Trophoblast cell (in vitro differentiated cells and primary cell): ENCODE measurements around the gene AGAP1.
A peak's percentile ranks its signal among the peaks of the same experiment; 100 is the strongest.

ENCODE experiments used
- DNase-seq, 2 donors: peaks; one replicate each; pipeline ENCODE4 v3.0.0-alpha.2; 2016
- H2AFZ ChIP-seq: 2 replicates; pipeline ENCODE4 v1.6.1; 2013; ENCODE audit warnings: low read length, moderate library complexity, mild to moderate bottlenecking; ENCODE audit not compliant: insufficient read depth, poor library complexity
- H2AK5ac ChIP-seq: 2 replicates; pipeline ENCODE4 v1.6.1; 2013; ENCODE audit warnings: mild to moderate bottlenecking, low read length
- H2BK120ac ChIP-seq: 2 replicates; pipeline ENCODE4 v1.6.1; 2013; ENCODE audit warnings: low read length, mild to moderate bottlenecking, moderate library complexity; ENCODE audit not compliant: insufficient read depth, poor library complexity
- H2BK12ac ChIP-seq: 2 replicates; pipeline ENCODE4 v1.6.1; 2013; ENCODE audit warnings: mild to moderate bottlenecking, low read length, moderate library complexity
- H2BK5ac ChIP-seq: 2 replicates; pipeline ENCODE4 v1.6.1; 2013; ENCODE audit warnings: low read length, low read depth, moderate library complexity, mild to moderate bottlenecking; ENCODE audit not compliant: poor library complexity
- H3K14ac ChIP-seq: 2 replicates; pipeline ENCODE4 v1.6.1; 2013; ENCODE audit warnings: mild to moderate bottlenecking, low read length
- H3K18ac ChIP-seq: 2 replicates; pipeline ENCODE4 v1.6.1; 2013; ENCODE audit warnings: mild to moderate bottlenecking, low read length
- H3K23ac ChIP-seq: 2 replicates; pipeline ENCODE4 v1.6.1; 2013; ENCODE audit warnings: low read length
- H3K27ac ChIP-seq: 2 replicates; pipeline ENCODE4 v1.5.1; 2013; ENCODE audit warnings: low read depth, mild to moderate bottlenecking, inconsistent platforms, low read length, moderate library complexity
- H3K27me3 ChIP-seq: 2 replicates; pipeline ENCODE4 v1.6.1; 2013; ENCODE audit warnings: inconsistent platforms, mild to moderate bottlenecking, low read length, moderate library complexity; ENCODE audit not compliant: insufficient read depth
- H3K36me3 ChIP-seq, 2 experiments: 1 replicate in 1 of 2; 2 replicates in 1 of 2; pipeline ENCODE4 v1.6.1; 2013; ENCODE audit warnings: low read length in 2 of 2, mild to moderate bottlenecking in 2 of 2, moderate library complexity in 1 of 2; ENCODE audit not compliant: insufficient read depth in 2 of 2, control insufficient read depth in 1 of 2
- H3K4ac ChIP-seq: 2 replicates; pipeline ENCODE4 v1.6.1; 2013; ENCODE audit warnings: low read depth, mild to moderate bottlenecking, low read length, moderate library complexity
- H3K4me1 ChIP-seq, 2 experiments: 1 replicate in 1 of 2; 2 replicates in 1 of 2; pipeline ENCODE4 v1.6.1; 2013; ENCODE audit warnings: low read length in 2 of 2, mild to moderate bottlenecking in 2 of 2, moderate library complexity in 1 of 2; ENCODE audit not compliant: insufficient read depth in 2 of 2, control insufficient read depth in 1 of 2
- H3K4me2 ChIP-seq: 2 replicates; pipeline ENCODE4 v1.6.1; 2013; ENCODE audit warnings: inconsistent platforms, mild to moderate bottlenecking, low read length, moderate library complexity
- H3K4me3 ChIP-seq: 2 replicates; pipeline ENCODE4 v1.5.1; 2013; ENCODE audit warnings: mild to moderate bottlenecking, low read depth, low read length, inconsistent platforms
- H3K79me1 ChIP-seq: one replicate; pipeline ENCODE4 v1.6.1; 2013; ENCODE audit warnings: low read length
- H3K79me2 ChIP-seq: 2 replicates; pipeline ENCODE4 v1.6.1; 2013; ENCODE audit warnings: low read length, mild to moderate bottlenecking; ENCODE audit not compliant: control insufficient read depth, insufficient read depth, poor library complexity
- H3K9ac ChIP-seq: 2 replicates; pipeline ENCODE4 v1.6.1; 2013; ENCODE audit warnings: mild to moderate bottlenecking, low read length
- H3K9me3 ChIP-seq: 2 replicates; pipeline ENCODE4 v1.6.1; 2013; ENCODE audit warnings: low read depth, mild to moderate bottlenecking, control low read depth, inconsistent platforms, low read length; ENCODE audit not compliant: insufficient read depth
- H4K12ac ChIP-seq: 2 replicates; pipeline ENCODE4 v1.6.1; 2013; ENCODE audit warnings: low read depth, mild to moderate bottlenecking, low read length, moderate library complexity
- H4K8ac ChIP-seq: 2 replicates; pipeline ENCODE4 v1.6.1; 2013; ENCODE audit warnings: low read depth, mild to moderate bottlenecking, low read length, moderate library complexity
- H4K91ac ChIP-seq: one replicate; pipeline ENCODE4 v1.6.1; 2013; ENCODE audit warnings: low read depth, mild to moderate bottlenecking, low read length, moderate library complexity
- WGBS: extraction: QIAGEN DNeasy Blood & Tissue Kit; methylation state at CpG from one replicate; pipeline ENCODE4 v1.1.7; 2013; ENCODE audit warnings: missing lambda C conversion rate; ENCODE audit not compliant: insufficient read length, insufficient coverage; ENCODE audit errors: extremely low coverage; 5-methylcytosine and 5-hydroxymethylcytosine counted together

AGAP1 gene

GRCh38 chr2:235939471-235939870 lies 445.6 kb downstream of the AGAP1 start:
- Histone ChIP-seq H3K79me2 (no peaks in the 10 kb centered on the region), H3K9ac (no peak overlapping the region)

GRCh38 chr2:235940330-235940729 lies 446.5 kb downstream of the AGAP1 start:
- Histone ChIP-seq H3K9ac (no peak overlapping the region), H3K23ac (no peak overlapping the region), H2BK5ac (no peak overlapping the region), H3K9me3 (peaks cover 2% of the 10 kb centered on the region), H3K18ac (no peak overlapping the region), H3K27me3 (no peaks in the 10 kb centered on the region), H2AFZ (no peak overlapping the region), H3K79me1 (peaks cover 10% of the 10 kb centered on the region), H3K79me2 (no peaks in the 10 kb centered on the region), H3K4me1 (peaks cover 19 to 20% of the 10 kb centered on the region in 2 experiments), H3K4ac (no peak overlapping the region), H3K14ac (no peak overlapping the region), H2BK120ac (no peak overlapping the region), H2BK12ac (no peak overlapping the region), H4K8ac (no peak overlapping the region), H3K4me3 (no peak overlapping the region), H4K12ac (no peak overlapping the region), H3K4me2 (peak overlapping the region; percentile 19), H3K36me3 (peaks cover 0 to 2% of the 10 kb centered on the region in 2 experiments), H3K27ac (peak overlapping the region; percentile 31), H2AK5ac (no peak overlapping the region), H4K91ac (no peak overlapping the region)
- peak; percentile 27 to 60 for DNase-seq
- WGBS: no CpG with 5 or more reads among the region's 8 CpGs

More at GRCh38 chr2:235939471-235939870, 445.6 kb downstream of the AGAP1 start:
- Histone ChIP-seq H3K23ac (no peak overlapping the region), H2AFZ (no peak overlapping the region), H2BK120ac (peak overlapping the region; percentile 20), H3K4me3 (no peak overlapping the region), H3K18ac (no peak overlapping the region), H3K9me3 (peaks cover 2% of the 10 kb centered on the region), H4K12ac (no peak overlapping the region), H2BK12ac (peak overlapping the region; percentile 69), H3K79me1 (peaks cover 10% of the 10 kb centered on the region), H3K36me3 (peaks cover 0 to 2% of the 10 kb centered on the region in 2 experiments), H2AK5ac (peak overlapping the region; percentile 34), H4K8ac (no peak overlapping the region), H3K4me1 (peaks cover 19 to 20% of the 10 kb centered on the region in 2 experiments), H3K4me2 (no peak overlapping the region), H3K4ac (no peak overlapping the region), H2BK5ac (peak overlapping the region; percentile 14), H3K27ac (peak overlapping the region; percentile 31), H3K27me3 (no peaks in the 10 kb centered on the region), H4K91ac (peak overlapping the region; percentile 40), H3K14ac (peak overlapping the region; percentile 41)
- WGBS: no CpG with 5 or more reads among the region's 6 CpGs
- DNase-seq: no peak

GRCh38 chr2:235944591-235944990 lies 450.7 kb downstream of the AGAP1 start:
- Histone ChIP-seq H2BK12ac (no peak overlapping the region), H3K4ac (no peak overlapping the region), H4K12ac (no peak overlapping the region), H3K36me3 (peaks cover 0 to 2% of the 10 kb centered on the region in 2 experiments), H2AFZ (no peak overlapping the region), H3K4me2 (no peak overlapping the region), H3K79me1 (peaks cover 6% of the 10 kb centered on the region), H3K9me3 (peaks cover 2% of the 10 kb centered on the region), H2BK120ac (no peak overlapping the region), H4K91ac (no peak overlapping the region), H2AK5ac (no peak overlapping the region), H3K18ac (no peak overlapping the region), H3K4me3 (no peak overlapping the region), H2BK5ac (no peak overlapping the region), H3K27ac (no peak overlapping the region), H3K4me1 (peaks cover 5 to 11% of the 10 kb centered on the region in 2 experiments), H3K27me3 (peaks cover 2% of the 10 kb centered on the region), H3K79me2 (no peaks in the 10 kb centered on the region), H3K14ac (no peak overlapping the region), H3K9ac (no peak overlapping the region), H3K23ac (no peak overlapping the region), H4K8ac (no peak overlapping the region)
- no peak for DNase-seq
- WGBS: no CpG with 5 or more reads among the region's 10 CpGs

GRCh38 chr2:235945608-235946140 lies 451.8 kb downstream of the AGAP1 start:
- H3K9me3 ChIP-seq: peaks cover 2% of the 10 kb centered on the region

More at GRCh38 chr2:235945608-235946140, 451.8 kb downstream of the AGAP1 start:
- H2BK12ac ChIP-seq: no peak overlapping the region
- H2AK5ac ChIP-seq: no peak overlapping the region
- H3K27me3 ChIP-seq: peaks cover 2% of the 10 kb centered on the region
- H3K27ac ChIP-seq: no peak overlapping the region
- peaks cover 0 to 2% of the 10 kb centered on the region in 2 experiments for H3K36me3 ChIP-seq
- no peak overlapping the region for H2BK5ac ChIP-seq
- H4K91ac ChIP-seq: no peak overlapping the region
- no peak overlapping the region for H3K4me2 ChIP-seq
- H3K4me1 ChIP-seq: peaks cover 0 to 4% of the 10 kb centered on the region in 2 experiments
- H4K8ac ChIP-seq: no peak overlapping the region
- no peak overlapping the region for H2BK120ac ChIP-seq
- WGBS: no CpG with 5 or more reads among the region's 11 CpGs
- no peak overlapping the region for H4K12ac ChIP-seq
- no peak for DNase-seq
- H3K14ac ChIP-seq: no peak overlapping the region
- no peak overlapping the region for H3K4me3 ChIP-seq
- no peaks in the 10 kb centered on the region for H3K79me2 ChIP-seq
- H3K4ac ChIP-seq: no peak overlapping the region
- no peak overlapping the region for H2AFZ ChIP-seq
- no peak overlapping the region for H3K23ac ChIP-seq
- no peak overlapping the region for H3K18ac ChIP-seq
- H3K79me1 ChIP-seq: peaks cover 2% of the 10 kb centered on the region
- H3K9ac ChIP-seq: no peak overlapping the region
